Psoas muscle (tissue), 8 donors: ENCODE results near the gene SMARCAL1. TPM values are rescaled to one million over a fixed set of nuclear protein-coding genes. Genes with fewer than 3 reads are reported as not detected.
A peak's percentile ranks its signal among the peaks of the same experiment; 100 is the strongest.

Experiments
- ATAC-seq, 4 donors: fragments of 200-7000 bp; cut with Tn5 transposase; one replicate each; pipeline ENCODE4 v1.9.1; 2020; ENCODE audit warnings: moderate library complexity in 3 of 4, mild to moderate bottlenecking in 2 of 4
- DNase-seq, 2 donors: peaks; one replicate each; pipeline ENCODE4 v3.0.0-alpha.2; 2020
- H3K27ac ChIP-seq: fragments of 200-600 bp; one replicate; pipeline ENCODE4 v1.8.0; 2022
- H3K27me3 ChIP-seq, 3 donors: fragments of 200-600 bp in 1 of 3; one replicate each; pipeline versions ENCODE4 v1.6.1 to v1.8.0; 2013 to 2022; ENCODE audit warnings: low read length in 2 of 3, mild to moderate bottlenecking in 2 of 3, moderate library complexity in 1 of 3; ENCODE audit not compliant: insufficient read depth in 3 of 3
- H3K36me3 ChIP-seq, 2 donors: fragments of 200-600 bp in 1 of 2; one replicate each; pipeline versions ENCODE4 v1.6.1 to v1.8.0; 2013 to 2022; ENCODE audit warnings: low read depth in 1 of 2, mild to moderate bottlenecking in 1 of 2, moderate library complexity in 1 of 2; ENCODE audit not compliant: insufficient read depth in 1 of 2
- H3K4me1 ChIP-seq: fragments of 200-600 bp; one replicate; pipeline ENCODE4 v1.8.0; 2022
- H3K4me3 ChIP-seq: fragments of 200-600 bp; one replicate; pipeline ENCODE4 v1.8.0; 2022; ENCODE audit warnings: mild to moderate bottlenecking
- H3K9me3 ChIP-seq: fragments of 200-600 bp; one replicate; pipeline ENCODE4 v1.8.0; 2022
- WGBS, 3 donors: extraction: QIAGEN DNeasy Blood & Tissue Kit; methylation state at CpG; one replicate each; pipeline versions ENCODE4 v1.1.6 to v1.1.7; 2013; 5-methylcytosine and 5-hydroxymethylcytosine counted together
- intact Hi-C, 2 donors: fragments of 100-400 bp; cut with DNase I; formaldehyde crosslinking; loops; one replicate each; pipeline versions ENCODE4 v1.11.0 to v1.14.2; 2022
- polyA plus RNA-seq, 3 donors: library from polyadenylated mRNA; stranded (reverse); fragments of 200-250 nt; gene quantifications; one replicate each; pipeline ENCODE4 v1.2.3, GENCODE V29; 2013
- total RNA-seq, 4 donors: library from RNA; stranded (reverse); fragmentation: NEBNext Ultra II Directional in 2 of 4; extraction: Animal tissue kit (Norgen Biotek cat#: 25700) in 2 of 4; gene quantifications; one replicate each; pipeline versions ENCODE4 v1.2.1 to v1.2.4, GENCODE V29; 2021 to 2023
- TF ChIP-seq, protein P1 (sequence below): fragments of 200-600 bp; IDR thresholded peaks from one replicate; pipeline ENCODE4 v1.8.0; 2022; ENCODE audit warnings: antibody characterized with exemption
- donor health status: healthy with polysubstance abuse.
- donor health status: DM: no; HTN: no; CAD: no; lungs with moderate emphysema.
- donor health status: Bipolar disorder and iron deficiency.
- donor health status: healthy.
- donor health status: DM: yes; HTN: yes; CAD: no.
- donor health status: DM: no; HTN: no; CAD: no.
- donor health status: DM: no; HTN: no; CAD: no.
- donor health status: DM: yes; HTN: yes; CAD: no.

The SMARCAL1 gene
- total and polyA plus RNA-seq, 7 donors, result 7.9 to 18.3 (median 11.4) TPM

DNA sequence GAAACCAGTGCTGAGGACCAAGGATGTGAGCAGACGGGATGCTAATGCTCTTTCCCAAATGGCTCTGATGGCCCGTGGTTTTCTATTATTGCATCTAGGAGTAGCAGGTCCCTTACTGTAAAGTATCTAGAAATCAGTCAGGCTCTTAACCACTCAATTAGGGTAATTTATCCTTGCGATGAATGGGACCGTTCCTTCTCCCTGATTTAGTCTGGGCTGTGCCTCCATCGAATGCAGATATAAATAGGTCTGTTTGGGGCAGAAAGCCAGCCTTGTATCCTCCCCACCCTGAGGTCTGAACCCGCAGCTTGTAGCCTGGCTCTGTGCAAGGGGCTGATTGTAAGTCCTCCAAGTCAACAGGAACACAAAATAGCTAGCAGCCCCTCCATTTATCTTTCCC lies 9.5 kb upstream of the SMARCAL1 start:
- H3K9me3 ChIP-seq, result no peaks in the 10 kb centered on the region
- no peak for DNase-seq
- no peak for ATAC-seq
- no peak overlapping the region for H3K4me3 ChIP-seq
- intact Hi-C loops, result loop anchor here in 1 of 2 donors (5.0 kb wide), 1 partner anchor 185 kb away; no protein-coding TSS in a partner anchor
- H3K36me3 ChIP-seq, result no peaks in the 10 kb centered on the region
- TF ChIP-seq, protein P1, sequence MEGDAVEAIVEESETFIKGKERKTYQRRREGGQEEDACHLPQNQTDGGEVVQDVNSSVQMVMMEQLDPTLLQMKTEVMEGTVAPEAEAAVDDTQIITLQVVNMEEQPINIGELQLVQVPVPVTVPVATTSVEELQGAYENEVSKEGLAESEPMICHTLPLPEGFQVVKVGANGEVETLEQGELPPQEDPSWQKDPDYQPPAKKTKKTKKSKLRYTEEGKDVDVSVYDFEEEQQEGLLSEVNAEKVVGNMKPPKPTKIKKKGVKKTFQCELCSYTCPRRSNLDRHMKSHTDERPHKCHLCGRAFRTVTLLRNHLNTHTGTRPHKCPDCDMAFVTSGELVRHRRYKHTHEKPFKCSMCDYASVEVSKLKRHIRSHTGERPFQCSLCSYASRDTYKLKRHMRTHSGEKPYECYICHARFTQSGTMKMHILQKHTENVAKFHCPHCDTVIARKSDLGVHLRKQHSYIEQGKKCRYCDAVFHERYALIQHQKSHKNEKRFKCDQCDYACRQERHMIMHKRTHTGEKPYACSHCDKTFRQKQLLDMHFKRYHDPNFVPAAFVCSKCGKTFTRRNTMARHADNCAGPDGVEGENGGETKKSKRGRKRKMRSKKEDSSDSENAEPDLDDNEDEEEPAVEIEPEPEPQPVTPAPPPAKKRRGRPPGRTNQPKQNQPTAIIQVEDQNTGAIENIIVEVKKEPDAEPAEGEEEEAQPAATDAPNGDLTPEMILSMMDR, result no peak
- peaks cover 0 to 3% (median 0%) of the 10 kb centered on the region in 3 donors for H3K27me3 ChIP-seq
- no peaks in the 10 kb centered on the region for H3K4me1 ChIP-seq
- no peak overlapping the region for H3K27ac ChIP-seq
- WGBS, 3 donors, result 52 to 68% (median 53%) methylated on average over 6 of the region's 6 CpGs

DNA sequence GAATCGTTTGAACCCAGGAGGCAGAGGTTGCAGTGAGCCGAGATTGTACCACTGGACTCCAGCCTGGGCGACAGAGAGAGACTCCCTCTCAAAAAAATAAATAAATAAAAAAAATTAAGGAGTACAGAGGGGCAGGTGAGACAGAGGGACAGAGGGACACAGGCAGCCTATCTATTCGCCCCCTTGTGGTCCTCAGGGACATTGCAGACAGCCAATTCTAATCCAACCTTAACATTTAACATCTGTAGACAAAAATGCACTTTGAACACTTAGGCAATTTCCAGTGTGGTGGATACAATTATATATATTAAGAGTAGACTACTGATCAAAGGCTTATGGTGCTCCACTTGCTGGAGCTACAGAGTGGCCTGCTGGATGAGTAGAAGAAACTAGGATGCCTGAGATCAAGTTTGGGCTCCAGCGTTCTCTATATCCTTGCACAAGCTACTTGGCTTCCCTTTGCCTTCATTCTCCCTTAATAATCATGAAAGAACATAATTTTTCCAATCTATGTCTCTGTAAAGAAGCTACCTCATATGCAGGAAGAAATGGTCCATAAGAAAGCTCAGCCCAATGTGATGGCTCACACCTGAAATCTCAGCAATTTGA lies 8.2 kb upstream of the SMARCAL1 start:
- TF ChIP-seq, protein P1, result peak; percentile 61
- peak in 1 of 2 donors; percentile 21 for DNase-seq
- no peak overlapping the region for H3K27ac ChIP-seq
- peaks cover 0 to 3% (median 0%) of the 10 kb centered on the region in 3 donors for H3K27me3 ChIP-seq
- H3K4me1 ChIP-seq, result no peaks in the 10 kb centered on the region
- H3K4me3 ChIP-seq, result no peak overlapping the region
- peak in 1 of 4 donors; percentile 49 for ATAC-seq
- 57 to 66% (median 61%) methylated on average over 3 to 5 of the region's 5 CpGs for WGBS, 3 donors
- H3K9me3 ChIP-seq, result no peaks in the 10 kb centered on the region
- intact Hi-C loops, result loop anchor here in 1 of 2 donors (5.0 kb wide), 1 partner anchor 187 kb away; no protein-coding TSS in a partner anchor
- no peaks in the 10 kb centered on the region for H3K36me3 ChIP-seq

DNA sequence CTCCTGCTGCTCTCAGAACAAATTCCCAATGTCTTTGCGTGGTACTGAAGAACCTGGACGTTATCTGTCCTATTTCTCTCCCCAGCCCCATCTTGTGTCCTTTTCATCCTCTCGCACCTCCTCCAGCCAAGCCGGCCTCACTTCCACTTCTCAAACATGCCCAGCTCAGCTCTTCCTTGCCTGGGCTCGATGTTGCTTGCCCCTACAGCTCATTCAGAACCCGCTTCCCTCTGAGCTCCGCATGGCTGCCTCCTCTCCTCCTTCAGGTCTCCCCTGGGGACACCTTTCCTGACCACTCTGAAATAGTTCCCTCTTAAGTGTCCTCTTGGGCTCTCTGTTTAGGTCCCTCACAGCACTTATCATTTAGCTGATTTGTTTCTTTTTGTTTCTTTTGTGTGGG lies 6.7 kb upstream of the SMARCAL1 start:
- Histone ChIP-seq H3K27me3 (peaks cover 0 to 3% (median 0%) of the 10 kb centered on the region in 3 donors), H3K4me1 (no peaks in the 10 kb centered on the region), H3K27ac (no peak overlapping the region), H3K4me3 (no peak overlapping the region), H3K36me3 (no peaks in the 10 kb centered on the region), H3K9me3 (no peaks in the 10 kb centered on the region)
- TF ChIP-seq, protein P1, result no peak
- no peak for DNase-seq
- 70 to 83% (median 78%) methylated on average over 7 of the region's 7 CpGs for WGBS, 3 donors
- intact Hi-C loops, result no loop called here
- no peak for ATAC-seq

DNA sequence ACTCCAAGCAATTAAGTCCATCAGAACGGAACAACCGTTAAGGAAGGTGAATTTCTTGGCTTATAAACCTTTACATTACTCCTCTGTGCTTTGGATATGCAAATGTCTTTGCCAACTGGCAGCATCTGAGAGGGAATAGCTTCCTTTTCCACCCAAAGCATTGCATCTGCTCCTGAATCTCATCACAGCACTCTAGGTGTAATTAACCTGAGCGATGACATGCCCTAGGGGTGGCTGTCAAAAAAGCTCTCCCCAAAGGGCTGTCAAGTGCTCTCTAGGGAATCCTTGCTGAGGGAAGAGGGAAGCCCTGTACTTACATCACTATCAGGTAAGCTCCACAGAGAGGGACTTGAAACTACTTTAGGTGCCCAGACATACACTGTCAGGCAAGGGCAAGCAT lies 5.5 kb upstream of the SMARCAL1 start:
- Histone ChIP-seq H3K36me3 (no peaks in the 10 kb centered on the region), H3K4me1 (no peaks in the 10 kb centered on the region), H3K9me3 (no peaks in the 10 kb centered on the region), H3K27me3 (peaks cover 0 to 3% (median 0%) of the 10 kb centered on the region in 3 donors), H3K4me3 (no peak overlapping the region), H3K27ac (no peak overlapping the region)
- 44 to 45% (median 44%) methylated on average over 3 of the region's 3 CpGs for WGBS, 3 donors
- DNase-seq (no peak), ATAC-seq (no peak)
- TF ChIP-seq, protein P1, result no peak
- intact Hi-C loops, result no loop called here
